ENCODE measurements around the gene TACC2.

Gene TACC2

GRCh38 chr10:122221958-122222357 is 233.0 kb downstream of the TACC2 start:
- TF ChIP-seq, protein P1, sequence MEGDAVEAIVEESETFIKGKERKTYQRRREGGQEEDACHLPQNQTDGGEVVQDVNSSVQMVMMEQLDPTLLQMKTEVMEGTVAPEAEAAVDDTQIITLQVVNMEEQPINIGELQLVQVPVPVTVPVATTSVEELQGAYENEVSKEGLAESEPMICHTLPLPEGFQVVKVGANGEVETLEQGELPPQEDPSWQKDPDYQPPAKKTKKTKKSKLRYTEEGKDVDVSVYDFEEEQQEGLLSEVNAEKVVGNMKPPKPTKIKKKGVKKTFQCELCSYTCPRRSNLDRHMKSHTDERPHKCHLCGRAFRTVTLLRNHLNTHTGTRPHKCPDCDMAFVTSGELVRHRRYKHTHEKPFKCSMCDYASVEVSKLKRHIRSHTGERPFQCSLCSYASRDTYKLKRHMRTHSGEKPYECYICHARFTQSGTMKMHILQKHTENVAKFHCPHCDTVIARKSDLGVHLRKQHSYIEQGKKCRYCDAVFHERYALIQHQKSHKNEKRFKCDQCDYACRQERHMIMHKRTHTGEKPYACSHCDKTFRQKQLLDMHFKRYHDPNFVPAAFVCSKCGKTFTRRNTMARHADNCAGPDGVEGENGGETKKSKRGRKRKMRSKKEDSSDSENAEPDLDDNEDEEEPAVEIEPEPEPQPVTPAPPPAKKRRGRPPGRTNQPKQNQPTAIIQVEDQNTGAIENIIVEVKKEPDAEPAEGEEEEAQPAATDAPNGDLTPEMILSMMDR (IDR thresholded peaks at IDR 0.05; ENCODE audit: low read depth, low read length, missing control alignments), result no peak
- H3K4me3 ChIP-seq (ENCODE audit: low read depth, low read length), result no peak overlapping the region
- no peak for DNase-seq (ENCODE audit: low read depth)

DNA sequence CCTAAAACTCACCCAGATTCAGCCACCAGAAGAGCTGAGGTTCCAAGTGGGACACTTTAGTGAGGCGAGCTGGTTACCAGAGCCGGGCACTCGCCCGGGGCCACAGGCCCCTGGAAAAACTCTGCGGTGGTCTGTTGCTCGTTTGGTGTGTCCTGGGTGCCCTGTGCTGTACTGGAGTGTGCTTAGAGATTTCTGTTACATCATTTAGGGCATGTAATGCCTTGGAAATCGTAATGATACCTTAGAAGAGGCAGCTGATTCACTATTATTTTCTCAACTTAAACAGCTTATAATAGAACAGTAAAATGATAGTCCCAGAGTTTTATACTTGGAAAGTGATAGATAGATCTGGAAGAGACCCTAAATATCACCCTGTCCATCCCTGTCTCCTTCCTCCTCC is 233.7 kb downstream of the TACC2 start:
- TF ChIP-seq, protein P1 (IDR thresholded peaks at IDR 0.05; ENCODE audit: low read depth, low read length, missing control alignments), result no peak
- H3K4me3 ChIP-seq (ENCODE audit: low read depth, low read length), result no peak overlapping the region
- no peak for DNase-seq (ENCODE audit: low read depth)

DNA sequence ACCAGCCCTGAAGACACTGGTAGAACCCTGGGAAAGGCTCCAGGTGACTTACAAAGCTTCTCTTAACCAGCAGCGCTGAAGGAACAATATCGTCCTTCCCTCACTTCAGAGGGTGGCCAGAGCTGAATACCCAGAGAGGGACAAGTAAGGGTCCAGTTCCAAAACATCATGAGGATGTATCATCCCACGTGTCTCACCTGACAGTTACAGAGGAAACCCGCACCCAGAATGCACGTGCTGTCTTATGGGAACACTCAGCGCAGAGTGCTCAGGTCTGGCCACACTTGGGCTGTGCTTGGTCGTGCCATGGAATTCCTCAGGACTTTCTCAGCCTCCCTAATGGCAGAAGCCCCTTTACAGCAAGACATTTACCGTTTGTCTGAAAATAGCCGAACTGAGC is 235.2 kb downstream of the TACC2 start:
- H3K4me3 ChIP-seq (ENCODE audit: low read depth, low read length), result no peak overlapping the region
- DNase-seq (ENCODE audit: low read depth), result no peak
- TF ChIP-seq, protein P1 (IDR thresholded peaks at IDR 0.05; ENCODE audit: low read depth, low read length, missing control alignments), result no peak

- no peak for DNase-seq (ENCODE audit: low read depth)
- no peak overlapping the region for H3K4me3 ChIP-seq (ENCODE audit: low read depth, low read length)
- TF ChIP-seq, protein P1 (IDR thresholded peaks at IDR 0.05; ENCODE audit: low read depth, low read length, missing control alignments), result no peak
These were observed 236.4 kb downstream of the TACC2 start for GRCh38 chr10:122225330-122225729.

DNA sequence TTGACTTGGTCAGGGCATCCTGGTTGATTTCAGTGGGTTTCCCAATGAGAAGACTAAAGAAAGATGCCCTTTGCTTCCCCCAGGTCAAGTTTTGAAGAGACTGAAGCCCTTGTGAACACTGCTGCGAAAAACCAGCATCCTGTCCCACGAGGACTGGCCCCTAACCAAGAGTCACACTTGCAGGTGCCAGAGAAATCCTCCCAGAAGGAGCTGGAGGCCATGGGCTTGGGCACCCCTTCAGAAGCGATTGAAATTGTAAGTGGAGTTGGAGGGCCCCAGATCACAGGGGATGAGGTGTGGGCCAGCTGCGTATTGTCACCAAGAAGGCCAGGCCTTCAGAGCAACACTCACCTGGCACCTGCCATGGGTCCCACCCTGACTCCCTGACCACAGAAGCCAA is 238.8 kb downstream of the TACC2 start:
- H3K4me3 ChIP-seq (ENCODE audit: low read depth, low read length), result no peak overlapping the region
- DNase-seq (ENCODE audit: low read depth), result no peak
- TF ChIP-seq, protein P1 (IDR thresholded peaks at IDR 0.05; ENCODE audit: low read depth, low read length, missing control alignments), result no peak

DNA sequence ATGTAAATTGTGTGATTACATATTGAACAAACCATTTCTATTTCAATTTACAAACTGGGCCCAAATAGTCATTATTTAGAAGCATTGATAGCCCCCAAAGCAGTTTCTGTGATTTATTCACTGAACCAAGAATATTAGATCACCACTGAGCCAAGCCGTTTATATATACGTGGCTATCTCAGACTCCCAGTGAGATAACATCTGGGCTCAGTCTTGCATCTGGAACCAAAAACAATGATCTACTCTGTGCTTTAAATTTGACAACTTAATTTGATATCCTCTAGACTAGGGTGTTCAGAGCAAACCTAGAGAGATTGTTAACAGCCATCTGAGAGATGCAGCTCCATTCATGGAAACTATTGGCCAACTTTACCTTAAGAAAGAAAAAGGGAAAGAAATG is 240.7 kb downstream of the TACC2 start:
- H3K4me3 ChIP-seq (ENCODE audit: low read depth, low read length), result no peak overlapping the region
- no peak for DNase-seq (ENCODE audit: low read depth)
- TF ChIP-seq, protein P1 (IDR thresholded peaks at IDR 0.05; ENCODE audit: low read depth, low read length, missing control alignments), result no peak

GRCh38 chr10:122230222-122230621 is 241.3 kb downstream of the TACC2 start:
- TF ChIP-seq, protein P1 (IDR thresholded peaks at IDR 0.05; ENCODE audit: low read depth, low read length, missing control alignments), result no peak
- no peak overlapping the region for H3K4me3 ChIP-seq (ENCODE audit: low read depth, low read length)
- no peak for DNase-seq (ENCODE audit: low read depth)

Measured in GM12864 (cell line).